ENCODE results near the gene FOXK2.
A peak's percentile ranks its signal among the peaks of the same experiment; 100 is the strongest.

FOXK2 gene

GRCh38 chr17:82489851-82490511, 29.6 kb upstream of the FOXK2 start:
- no peak for TF ChIP-seq CTCF (conservative IDR thresholded peaks at IDR 0.05; ENCODE audit: low read length)
- H3K4me3 ChIP-seq (ENCODE audit: low read length) = no peak overlapping the region
- no peak for DNase-seq (ENCODE audit: low read depth)

GRCh38 chr17:82490512-82491195, 28.9 kb upstream of the FOXK2 start:
- TF ChIP-seq CTCF (conservative IDR thresholded peaks at IDR 0.05; ENCODE audit: low read length) = no peak
- no peak for DNase-seq (ENCODE audit: low read depth)
- H3K4me3 ChIP-seq (ENCODE audit: low read length) = no peak overlapping the region

- no peak for TF ChIP-seq CTCF (conservative IDR thresholded peaks at IDR 0.05; ENCODE audit: low read length)
Measured at GRCh38 chr17:82491196-82491530, 28.4 kb upstream of the FOXK2 start.

GRCh38 chr17:82491533-82491932, 28.0 kb upstream of the FOXK2 start:
- H3K4me3 ChIP-seq (ENCODE audit: low read length) = no peak overlapping the region
- no peak for TF ChIP-seq CTCF (conservative IDR thresholded peaks at IDR 0.05; ENCODE audit: low read length)
- no peak for DNase-seq (ENCODE audit: low read depth)

More at GRCh38 chr17:82491196-82491530, 28.4 kb upstream of the FOXK2 start:
- no peak overlapping the region for H3K4me3 ChIP-seq (ENCODE audit: low read length)
- DNase-seq (ENCODE audit: low read depth) = no peak

- DNase-seq (ENCODE audit: low read depth) = peak; percentile 70
- no peak for TF ChIP-seq CTCF (conservative IDR thresholded peaks at IDR 0.05; ENCODE audit: low read length)
- no peak overlapping the region for H3K4me3 ChIP-seq (ENCODE audit: low read length)
Measured at GRCh38 chr17:82492643-82493225, 26.8 kb upstream of the FOXK2 start.

GRCh38 chr17:82493226-82493781, 26.2 kb upstream of the FOXK2 start:
- no peak overlapping the region for H3K4me3 ChIP-seq (ENCODE audit: low read length)
- no peak for DNase-seq (ENCODE audit: low read depth)

More at GRCh38 chr17:82493226-82493781, 26.2 kb upstream of the FOXK2 start:
- no peak for TF ChIP-seq CTCF (conservative IDR thresholded peaks at IDR 0.05; ENCODE audit: low read length)

All from AG10803 (cell line).